ENCODE data around the gene ODC1. TPM values are rescaled to one million over a fixed set of nuclear protein-coding genes. Genes with fewer than 3 reads are reported as not detected.
A peak's percentile ranks its signal among the peaks of the same experiment; 100 is the strongest.
"Not testable (repeated sequence)": the region's sequence is repeated elsewhere in the genome, so short reads cannot be mapped to it uniquely, and the experiment has no call there.

ODC1 gene
- total RNA-seq, 2 donors from 2014 or later: 51.7 to 67.6 TPM

DNA sequence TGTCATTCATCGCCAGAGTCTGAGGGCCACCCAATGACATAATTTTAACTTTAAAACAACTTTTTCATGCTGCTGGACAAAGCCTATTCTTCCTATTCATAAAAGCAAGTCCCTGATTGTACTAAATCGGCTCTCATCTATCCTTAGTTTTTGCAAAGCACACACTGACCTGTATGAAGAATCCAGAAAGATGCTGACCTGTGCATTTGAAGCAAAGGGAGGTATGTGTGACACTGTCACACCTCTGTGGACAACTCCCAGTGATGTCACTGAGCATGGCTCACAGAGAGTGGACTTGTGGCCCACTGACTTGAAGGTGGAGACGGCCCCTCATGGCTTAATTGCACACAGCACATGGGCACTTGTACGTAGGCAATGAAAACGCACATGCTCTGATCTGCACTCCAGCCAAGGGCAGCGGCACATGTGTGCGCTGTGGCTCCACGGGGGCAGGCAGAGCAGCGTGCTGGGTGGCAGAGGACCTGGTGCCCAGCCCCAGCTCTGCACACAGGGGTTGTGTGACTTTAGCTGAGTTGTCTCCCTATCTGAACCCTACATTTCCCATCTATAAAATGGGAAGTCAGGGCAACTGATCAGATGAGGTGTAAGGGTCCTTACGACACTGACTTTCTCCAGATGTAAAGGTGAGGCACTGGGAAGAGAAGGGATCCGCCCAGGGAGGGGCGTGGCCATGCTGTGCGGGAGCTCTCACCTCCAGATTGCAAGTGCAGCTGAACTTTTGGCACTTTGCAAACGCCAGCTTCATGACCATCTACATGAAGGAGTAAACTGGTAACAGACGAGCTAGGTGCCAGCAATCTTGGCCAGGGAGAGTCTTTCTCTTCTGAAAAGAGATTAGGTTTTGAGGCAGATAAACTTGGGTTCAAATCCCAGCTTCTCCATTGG, 14.3 kb upstream of the ODC1 start:
- intact Hi-C loops (cut with DNase I): no loop called here
- peak; percentile 69 for DNase-seq (ENCODE audit: low spot score)

GRCh38 chr2:10460366-10460796, 12.3 kb upstream of the ODC1 start:
- intact Hi-C loops (cut with DNase I): no loop called here

DNA sequence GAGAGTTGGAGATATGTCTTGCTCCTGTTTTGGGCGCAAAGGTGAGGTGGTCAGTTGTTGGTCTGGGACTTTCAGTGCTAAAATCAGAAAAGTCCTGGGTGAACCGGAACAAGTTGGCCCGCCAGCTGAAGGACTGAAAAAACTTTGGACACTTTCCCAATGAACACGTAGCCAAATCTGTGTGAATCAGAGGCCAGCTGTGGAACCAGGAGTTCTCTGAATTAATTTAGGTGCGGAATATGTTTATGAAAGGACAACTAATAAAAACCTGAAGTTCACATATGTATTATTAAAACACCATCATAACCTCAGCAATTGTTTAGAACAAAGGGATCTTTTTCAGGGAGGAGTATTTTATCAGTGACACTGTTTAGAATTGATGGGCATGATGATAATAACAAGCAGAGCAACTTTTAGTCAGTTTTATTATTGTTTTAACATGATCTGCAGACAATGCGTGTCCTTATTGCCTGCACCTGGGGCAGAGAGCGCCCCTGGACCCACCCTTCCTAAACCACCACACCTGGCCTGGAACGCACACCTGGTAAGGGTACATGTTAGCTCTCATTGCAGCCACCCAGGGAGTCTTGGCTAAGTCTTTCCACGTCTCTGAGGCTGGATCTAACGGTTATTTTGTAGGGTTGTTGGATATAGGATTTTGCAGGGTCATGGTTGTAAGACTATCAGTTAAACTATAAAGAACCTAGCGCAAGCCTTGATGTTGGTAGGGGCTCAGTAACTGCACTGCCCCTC, 9.9 kb upstream of the ODC1 start:
- DNase-seq (ENCODE audit: low spot score): peak; percentile 20
- intact Hi-C loops (cut with DNase I): no loop called here

More at GRCh38 chr2:10460366-10460796, 12.3 kb upstream of the ODC1 start:
- peak; percentile 45 for DNase-seq (ENCODE audit: low spot score)

- intact Hi-C loops (cut with DNase I): not testable (repeated sequence)
- DNase-seq (ENCODE audit: low spot score): peak; percentile 25
These were observed 9.1 kb upstream of the ODC1 start for GRCh38 chr2:10457195-10457594.

- intact Hi-C loops (cut with DNase I): no loop called here
- DNase-seq (ENCODE audit: low spot score): no peak
These were observed 6.4 kb upstream of the ODC1 start for GRCh38 chr2:10454505-10454904.

DNA sequence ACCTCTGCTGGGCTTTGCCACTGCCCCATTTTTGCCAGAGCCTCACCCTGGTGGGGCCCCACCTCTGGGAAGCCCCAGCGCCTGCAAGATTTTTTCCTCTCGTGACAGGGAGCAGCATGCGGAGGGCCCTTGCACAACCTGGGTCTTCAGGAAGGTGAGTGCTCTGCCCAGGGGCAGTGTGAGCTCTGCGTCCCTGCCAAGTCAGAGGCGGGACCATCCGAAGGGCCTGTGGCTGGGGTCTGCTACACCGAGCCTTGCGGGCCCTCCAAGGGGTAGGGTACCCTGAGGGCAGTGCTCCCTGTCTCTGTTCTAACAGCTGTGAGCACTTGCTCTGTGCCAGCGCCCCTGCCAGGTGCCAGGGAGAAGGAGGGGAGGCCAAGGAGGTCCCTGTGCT, 5.8 kb upstream of the ODC1 start:
- no peak for DNase-seq (ENCODE audit: low spot score)
- intact Hi-C loops (cut with DNase I): no loop called here

DNA sequence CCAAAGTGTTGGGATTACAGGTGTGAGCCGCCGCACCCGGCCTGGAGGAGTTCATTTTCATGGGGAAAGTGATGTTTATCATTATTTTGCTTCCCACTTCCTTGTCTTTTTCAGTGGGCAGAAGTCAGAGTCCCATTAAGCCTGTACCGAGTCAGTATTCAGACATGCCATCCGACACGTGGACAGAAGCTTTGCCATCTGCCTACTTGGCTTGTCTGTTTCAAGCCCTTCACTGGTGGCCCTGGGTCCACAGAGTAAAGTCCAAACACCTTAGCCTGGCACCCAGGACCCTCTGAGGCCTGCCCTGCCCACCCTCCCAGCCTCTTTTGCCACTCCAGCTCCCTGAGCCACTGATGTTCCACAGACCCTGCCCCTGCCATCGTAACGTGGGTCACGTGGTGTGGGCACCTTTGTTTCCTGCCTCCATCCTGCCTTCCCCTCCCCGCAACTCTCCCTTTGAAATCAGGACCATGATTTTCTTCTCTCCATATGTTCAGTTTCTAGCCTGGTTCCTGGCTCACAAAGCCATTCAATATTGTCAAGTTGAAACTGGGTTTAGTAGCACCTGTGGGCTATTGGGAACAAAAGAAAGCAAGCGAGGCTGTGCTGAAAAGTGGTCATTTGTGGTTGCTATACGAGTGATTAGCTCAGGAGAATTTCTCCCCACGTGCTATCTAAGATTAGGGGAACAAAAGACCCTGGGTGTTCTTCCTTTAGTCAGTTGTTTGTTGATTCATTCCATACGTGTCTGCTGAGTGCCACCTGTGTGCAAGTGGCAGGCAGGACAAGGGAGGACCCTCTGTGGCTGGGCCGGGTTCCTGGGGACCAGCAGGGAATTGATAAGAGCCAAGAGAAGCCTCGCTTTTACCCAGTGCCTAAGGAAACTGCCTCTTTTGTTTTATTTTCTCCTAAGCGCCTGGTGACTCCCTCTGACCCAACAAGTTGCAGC, 5.1 kb upstream of the ODC1 start:
- intact Hi-C loops (cut with DNase I): no loop called here
- no peak for DNase-seq (ENCODE audit: low spot score)

- DNase-seq (ENCODE audit: low spot score): no peak
- intact Hi-C loops (cut with DNase I): no loop called here
These were observed 4.2 kb upstream of the ODC1 start for GRCh38 chr2:10452312-10452711.

DNA sequence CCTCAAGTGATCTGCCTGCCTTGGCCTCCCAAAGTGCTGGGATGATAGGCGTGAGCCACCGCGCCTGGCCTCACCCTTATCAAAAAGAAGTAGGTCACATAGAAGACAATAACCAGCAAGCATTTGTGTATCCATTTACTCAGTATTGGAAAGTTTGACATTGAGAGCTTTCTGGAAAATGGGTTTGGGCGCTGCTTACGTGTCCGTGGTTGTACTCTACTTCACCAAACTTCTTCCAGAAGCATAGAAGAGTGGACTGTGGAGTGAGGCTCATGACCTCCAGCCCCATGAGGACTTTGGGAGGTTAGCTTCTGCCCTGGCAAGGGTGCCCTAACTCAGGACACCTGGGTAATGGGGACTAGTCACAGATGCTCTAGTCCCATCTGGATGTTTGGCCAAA, 3.7 kb upstream of the ODC1 start:
- DNase-seq (ENCODE audit: low spot score): no peak
- intact Hi-C loops (cut with DNase I): no loop called here

GRCh38 chr2:10449838-10450691, 1.9 kb upstream of the ODC1 start:
- intact Hi-C loops (cut with DNase I): no loop called here
- DNase-seq (ENCODE audit: low spot score): no peak

GRCh38 chr2:10449486-10449831, 1.3 kb upstream of the ODC1 start:
- intact Hi-C loops (cut with DNase I): no loop called here
- no peak for DNase-seq (ENCODE audit: low spot score)

DNA sequence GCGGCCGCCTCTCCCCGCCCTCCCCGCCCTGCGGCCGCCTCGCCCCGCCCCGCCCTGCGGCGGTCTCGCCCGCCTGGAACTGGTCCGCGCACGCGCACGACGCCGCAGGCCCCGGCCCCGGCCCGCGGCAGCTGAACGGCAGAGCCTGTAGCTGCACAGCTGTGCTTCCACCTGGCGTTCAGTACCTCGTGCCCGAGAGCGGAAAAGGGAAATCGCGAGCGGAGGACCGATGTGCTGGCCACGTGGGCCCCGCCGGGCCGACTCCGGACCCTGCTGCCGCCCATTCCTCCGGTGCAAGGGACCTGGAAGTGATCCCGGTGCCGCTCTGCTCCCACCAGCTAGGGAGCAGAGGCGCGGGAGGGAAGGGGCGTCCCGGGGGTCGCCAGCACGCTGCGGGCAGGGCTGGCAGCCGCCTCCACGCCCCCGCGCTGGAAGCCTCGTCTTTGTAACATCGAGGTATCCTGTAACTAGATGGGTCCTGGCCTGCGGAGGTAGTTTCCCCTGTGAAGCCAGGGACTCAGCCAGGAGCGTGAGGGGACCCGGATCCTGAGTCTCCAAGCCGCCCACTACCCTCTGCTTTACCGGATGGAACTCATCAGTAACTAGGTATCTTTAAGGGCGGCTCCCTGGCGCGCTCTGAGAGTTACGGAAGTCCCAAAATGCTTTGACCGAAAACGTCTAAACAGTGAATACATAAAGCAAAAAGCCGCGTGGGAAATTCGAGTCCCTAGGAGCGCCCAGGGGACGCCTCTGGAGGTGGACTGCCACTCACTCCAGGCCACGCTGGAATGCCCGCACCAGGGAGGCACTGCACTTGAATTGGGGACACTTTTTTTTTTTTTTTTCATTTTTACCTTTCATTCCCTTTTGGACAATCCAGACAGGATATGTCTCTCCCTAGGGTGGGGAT, 704 bp upstream of the ODC1 start:
- intact Hi-C loops (cut with DNase I): no loop called here

GRCh38 chr2:10447300-10447894, 730 bp downstream of the ODC1 start:
- intact Hi-C loops (cut with DNase I): no loop called here

More for the DNA sequence above, 704 bp upstream of the ODC1 start:
- peak; percentile 96 for DNase-seq (ENCODE audit: low spot score)

GRCh38 chr2:10446631-10447030, 1.5 kb downstream of the ODC1 start:
- no peak for DNase-seq (ENCODE audit: low spot score)
- intact Hi-C loops (cut with DNase I): no loop called here

More at GRCh38 chr2:10447300-10447894, 730 bp downstream of the ODC1 start:
- DNase-seq (ENCODE audit: low spot score): no peak

- intact Hi-C loops (cut with DNase I): no loop called here
- DNase-seq (ENCODE audit: low spot score): no peak
These were observed 3.7 kb downstream of the ODC1 start for GRCh38 chr2:10444463-10444862.

DNA sequence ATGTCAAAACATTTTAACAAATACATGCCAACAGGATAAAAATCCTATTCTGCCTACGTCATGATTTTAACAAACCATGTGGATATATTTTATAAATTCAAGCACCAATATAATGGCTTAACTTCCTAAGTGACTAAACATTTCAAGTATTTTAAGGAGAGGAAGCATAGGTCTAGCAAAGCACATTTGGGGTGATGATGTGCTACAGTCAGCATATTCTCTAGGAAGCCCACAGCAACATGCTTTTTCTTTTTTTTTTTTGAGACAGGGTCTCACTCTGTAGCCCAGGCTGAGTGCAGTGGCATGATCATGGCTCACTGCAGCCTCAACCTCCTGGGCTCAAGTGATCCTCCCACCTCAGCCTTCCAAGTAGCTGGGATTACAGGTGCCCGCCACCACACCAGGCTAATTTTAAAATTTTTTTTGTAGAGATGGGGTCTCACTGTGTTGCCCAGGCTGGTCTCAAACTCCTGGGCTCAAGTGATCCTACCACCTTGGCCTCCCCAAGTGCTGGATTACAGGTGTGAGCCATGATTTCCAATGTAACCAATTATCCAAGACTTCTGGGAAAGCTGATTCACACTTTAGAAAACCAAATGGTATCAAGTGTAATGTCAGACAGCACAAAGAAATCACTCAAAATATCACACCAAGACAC, 5.5 kb downstream of the ODC1 start:
- intact Hi-C loops (cut with DNase I): not testable (repeated sequence)

GRCh38 chr2:10441948-10442347, 6.2 kb downstream of the ODC1 start:
- no peak for DNase-seq (ENCODE audit: low spot score)
- intact Hi-C loops (cut with DNase I): no loop called here

More for the DNA sequence above, 5.5 kb downstream of the ODC1 start:
- not testable (repeated sequence) for DNase-seq (ENCODE audit: low spot score)

Measured in posterior vena cava (tissue), 2 donors.